GM19351 (cell line): ENCODE results near the gene RNASE13.

Experiments
- ATAC-seq: cut with Tn5 transposase; IDR thresholded peaks from one replicate; pipeline ENCODE4 v1.9.1; 2021; ENCODE audit warnings: mild to moderate bottlenecking, moderate library complexity; ENCODE audit not compliant: unreplicated experiment

RNASE13 gene

DNA sequence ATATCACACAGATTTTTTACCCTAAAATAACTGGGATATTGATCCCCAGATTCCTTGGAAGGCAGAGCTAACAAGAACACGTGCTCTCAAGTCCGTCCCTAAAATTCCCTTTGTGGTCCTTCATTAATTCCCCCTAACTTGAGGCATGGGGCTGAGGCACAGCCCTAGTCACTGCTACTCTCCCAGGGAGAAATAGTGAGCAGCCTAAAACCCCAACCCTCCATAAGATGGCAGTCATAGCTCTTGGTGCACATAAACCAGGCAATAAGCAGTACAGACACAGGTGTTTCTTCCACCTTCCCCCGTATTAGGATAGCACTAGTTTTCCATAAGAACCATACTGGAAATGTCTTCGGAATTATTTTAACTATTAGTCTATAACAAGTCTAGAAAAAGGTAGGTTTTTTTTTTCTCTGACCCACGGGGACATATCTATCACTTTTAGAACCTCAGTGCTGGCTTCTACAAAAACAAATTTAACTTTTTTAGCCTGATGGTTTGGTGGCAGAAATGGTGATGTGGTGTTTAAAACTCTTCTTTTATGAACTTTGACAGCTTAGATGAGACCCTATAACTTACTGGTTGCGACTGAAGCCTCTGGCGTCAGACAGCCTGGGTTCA is 32.4 kb upstream of the RNASE13 start:
- ATAC-seq: no peak

DNA sequence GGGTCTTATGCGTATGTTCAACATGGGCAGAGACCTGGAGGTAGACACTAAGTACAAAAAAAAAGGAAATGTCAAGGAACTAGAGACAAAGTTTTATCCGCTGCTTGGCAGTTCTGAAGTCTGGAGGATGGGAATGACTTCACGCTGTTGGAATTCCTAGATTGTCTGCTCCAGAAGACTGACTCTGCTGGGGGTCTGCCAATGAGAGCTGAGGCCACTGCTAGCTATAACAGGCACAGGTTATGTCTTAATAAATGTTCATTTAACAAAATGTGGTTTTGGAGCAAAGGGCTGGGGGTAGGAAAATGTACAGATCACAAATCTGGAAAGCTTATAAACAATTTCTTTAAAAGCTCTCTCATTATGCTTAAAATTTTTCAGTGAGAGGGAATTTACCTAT is 28.9 kb upstream of the RNASE13 start:
- no peak for ATAC-seq

DNA sequence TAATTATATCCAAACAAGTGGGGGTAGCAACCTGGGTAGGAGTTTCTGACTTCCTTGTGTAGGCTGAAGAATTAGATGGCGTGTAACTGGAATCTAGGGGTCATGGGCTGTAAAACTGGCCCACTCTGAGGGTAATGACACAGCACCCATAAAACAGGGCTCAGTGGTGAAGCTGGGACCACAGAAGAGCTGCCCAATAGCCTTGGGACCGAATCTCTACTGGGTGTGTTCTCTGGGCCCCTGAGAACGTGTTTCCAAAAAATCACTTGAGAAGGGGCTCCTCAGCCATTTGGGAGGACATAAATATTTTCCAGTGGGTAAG is 26.7 kb upstream of the RNASE13 start:
- ATAC-seq: no peak

DNA sequence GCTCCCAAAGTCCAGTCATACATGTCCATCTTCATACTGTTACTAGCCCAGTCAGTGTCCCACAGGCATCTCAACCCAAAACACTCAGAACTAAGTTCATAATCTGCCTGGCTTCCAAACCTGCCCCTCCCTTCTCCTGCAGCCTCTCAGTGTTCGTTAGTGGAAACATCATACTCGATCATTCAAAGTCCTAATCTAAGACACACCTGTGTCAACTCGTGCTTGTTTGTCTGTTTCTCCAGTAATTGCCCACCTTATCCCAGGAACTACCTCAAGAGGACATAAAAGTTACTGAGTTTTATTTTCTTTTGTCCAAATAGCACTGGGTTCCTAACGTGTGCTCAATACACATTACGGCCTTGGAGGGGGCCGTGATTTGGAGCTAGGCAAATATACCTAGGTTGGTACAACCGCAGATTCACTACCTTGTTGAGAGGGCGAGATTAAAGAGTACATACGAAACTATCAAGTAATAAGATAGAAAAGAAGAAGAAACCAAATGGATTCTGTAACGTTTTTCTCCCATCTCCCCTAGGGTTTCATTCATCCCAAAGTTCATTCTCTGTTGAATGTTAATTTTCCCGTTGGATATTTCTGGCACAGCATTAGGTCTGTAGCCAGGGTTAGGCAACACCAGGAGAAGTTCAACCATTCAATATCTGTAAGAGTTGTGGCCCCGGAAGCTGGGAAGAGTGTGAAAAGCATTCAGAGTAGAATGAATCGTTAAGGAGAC is 26.2 kb upstream of the RNASE13 start:
- ATAC-seq: no peak

DNA sequence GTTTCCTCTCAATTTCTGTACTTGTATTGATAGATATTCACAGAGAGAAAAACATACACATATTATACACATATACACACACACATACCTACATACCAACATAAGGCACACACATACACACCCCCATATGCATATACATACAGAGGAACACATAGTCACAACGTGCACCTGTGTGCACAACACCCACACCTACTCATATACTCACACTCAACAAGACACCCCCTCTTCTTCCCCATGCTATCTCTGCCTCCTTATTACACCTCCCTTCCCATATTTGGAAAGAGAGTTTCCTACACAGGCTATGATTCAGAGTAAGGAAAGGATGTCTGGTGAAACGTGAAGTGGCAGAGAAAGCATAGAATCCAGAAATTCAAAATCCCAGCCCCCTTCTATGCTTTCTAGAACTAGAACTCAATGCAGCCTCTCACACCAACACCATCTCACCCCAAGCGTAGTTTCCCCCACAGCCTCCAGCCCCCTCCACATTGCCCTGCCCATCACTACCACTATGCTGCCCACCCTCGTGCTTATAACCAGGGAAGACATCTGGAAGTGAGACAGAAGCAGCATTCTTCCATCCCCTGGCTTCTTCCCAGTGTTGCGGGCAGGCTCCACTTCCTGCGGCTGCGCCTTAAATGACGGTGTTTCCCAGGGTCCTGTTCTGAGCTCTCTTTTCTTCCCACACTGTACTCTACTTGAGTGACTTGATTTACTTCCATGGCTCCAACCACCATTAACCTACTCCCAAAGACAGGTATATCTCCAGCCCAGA is 25.4 kb upstream of the RNASE13 start:
- no peak for ATAC-seq

DNA sequence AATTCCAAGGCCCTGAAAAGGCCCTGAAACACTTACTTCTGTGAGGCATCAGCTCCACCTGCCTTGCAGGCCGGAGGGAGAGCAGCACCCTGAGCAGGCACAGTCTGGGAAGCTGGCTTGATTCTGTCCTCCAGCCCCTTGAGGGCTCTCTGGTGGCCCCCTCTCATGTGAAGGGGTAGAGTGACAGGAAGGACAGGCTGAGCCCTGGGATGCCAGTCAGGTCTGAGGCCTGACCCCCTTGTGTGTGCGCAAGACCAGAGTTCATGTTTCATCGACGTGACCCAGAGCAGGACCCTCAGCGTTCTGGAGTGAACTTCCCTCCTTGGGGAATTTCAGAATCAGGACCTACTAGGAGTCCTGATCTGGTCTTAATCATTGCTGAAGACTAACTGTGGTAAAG is 24.3 kb upstream of the RNASE13 start:
- ATAC-seq: no peak

DNA sequence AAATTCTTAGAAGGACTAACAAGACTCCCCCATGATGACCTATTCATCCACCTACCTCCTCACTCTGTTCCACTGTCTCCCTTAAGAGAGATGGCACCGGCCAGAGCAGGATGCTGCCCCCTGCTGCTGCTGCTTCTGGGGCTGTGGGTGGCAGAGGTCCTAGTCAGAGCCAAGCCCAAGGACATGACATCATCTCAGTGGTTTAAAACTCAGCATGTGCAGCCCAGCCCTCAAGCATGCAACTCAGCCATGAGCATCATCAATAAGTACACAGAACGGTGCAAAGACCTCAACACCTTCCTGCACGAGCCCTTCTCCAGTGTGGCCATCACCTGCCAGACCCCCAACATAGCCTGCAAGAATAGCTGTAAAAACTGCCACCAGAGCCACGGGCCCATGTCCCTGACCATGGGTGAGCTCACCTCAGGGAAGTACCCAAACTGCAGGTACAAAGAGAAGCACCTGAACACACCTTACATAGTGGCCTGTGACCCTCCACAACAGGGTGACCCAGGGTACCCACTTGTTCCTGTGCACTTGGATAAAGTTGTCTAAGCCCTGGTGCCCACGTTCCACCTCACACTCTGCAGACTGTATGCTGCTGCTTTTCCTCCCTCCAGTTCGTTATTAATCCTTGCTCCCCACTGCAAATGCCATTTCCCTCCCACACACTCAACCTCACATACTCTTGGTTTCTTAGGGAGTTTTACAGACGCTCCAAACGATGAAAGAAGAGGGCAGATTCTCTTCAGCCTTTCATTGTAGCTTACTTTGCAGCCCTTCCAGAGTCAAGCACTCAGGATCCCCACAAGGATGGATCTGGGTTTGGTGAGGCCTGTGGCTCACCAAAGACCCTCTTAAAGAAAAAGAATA is 23.4 kb upstream of the RNASE13 start, which contains the start of gene RNASE8:
Gene RNASE8, plus strand, starts transcription at position 20 of the 873 bp plus-strand sequence. Its CDS starts 71 bp downstream, at position 91.
- no peak for ATAC-seq

DNA sequence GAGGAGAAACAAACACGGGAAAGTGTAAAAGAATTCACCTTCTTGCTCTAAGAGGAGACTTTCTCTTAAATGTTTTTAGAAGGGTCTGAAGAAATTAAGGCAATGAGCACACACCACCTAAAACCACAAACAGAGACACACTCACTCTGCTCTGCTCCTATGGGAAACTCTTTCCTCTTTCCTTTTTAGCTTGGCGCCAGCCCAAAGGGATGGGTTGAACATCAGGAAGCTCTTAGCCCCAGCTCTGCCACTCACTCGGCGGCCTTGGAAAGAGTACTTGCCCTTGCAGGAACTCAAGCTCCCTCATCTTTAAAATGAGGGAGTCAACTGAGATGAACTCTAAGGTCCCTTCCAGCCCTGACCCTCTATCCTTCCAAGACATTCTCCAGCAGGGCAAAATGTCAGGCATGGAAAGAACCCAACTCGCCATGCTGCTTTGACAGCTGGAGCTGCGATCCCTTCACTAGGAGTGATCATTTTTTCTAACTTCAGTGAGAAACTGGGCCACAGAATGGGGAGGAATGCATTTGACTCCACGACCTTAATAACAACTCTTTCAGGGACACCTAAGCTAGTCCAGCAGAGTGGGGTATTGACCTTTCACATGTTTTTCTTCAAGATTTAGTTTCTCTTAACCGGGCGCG is 22.0 kb upstream of the RNASE13 start:
- ATAC-seq: no peak

DNA sequence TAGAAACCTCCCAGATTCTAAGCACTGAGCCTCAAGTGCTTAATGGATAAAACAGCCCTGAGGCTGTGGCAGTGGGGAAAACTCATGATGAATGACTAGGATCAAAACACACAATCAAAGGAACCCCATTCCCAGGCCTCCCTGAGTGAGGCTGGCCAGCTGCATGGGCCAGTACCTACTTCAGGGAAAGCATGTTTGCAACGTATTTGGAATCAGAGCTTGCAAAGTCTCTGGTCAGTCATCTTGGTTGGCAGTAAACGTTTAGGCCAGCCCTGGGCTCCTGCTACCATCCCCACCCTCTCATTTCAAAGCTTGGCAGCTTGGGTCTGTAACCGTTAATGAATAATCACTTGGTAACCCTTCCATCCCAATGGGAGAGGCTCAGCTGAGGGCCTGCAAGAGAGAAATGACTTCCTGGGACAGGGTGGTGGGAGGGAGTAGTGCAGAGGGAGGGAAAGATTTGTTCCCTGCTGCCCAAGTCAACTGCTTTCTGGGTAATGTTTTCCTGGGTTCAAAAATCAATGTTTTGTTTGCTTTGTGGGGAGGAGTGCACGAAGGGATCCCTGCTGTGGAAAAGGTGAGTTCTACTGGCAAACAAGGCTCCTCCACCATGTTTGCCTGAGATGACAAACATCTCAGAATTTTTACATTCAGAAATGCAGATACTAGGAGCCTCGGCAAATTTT is 21.0 kb upstream of the RNASE13 start:
- ATAC-seq: no peak

DNA sequence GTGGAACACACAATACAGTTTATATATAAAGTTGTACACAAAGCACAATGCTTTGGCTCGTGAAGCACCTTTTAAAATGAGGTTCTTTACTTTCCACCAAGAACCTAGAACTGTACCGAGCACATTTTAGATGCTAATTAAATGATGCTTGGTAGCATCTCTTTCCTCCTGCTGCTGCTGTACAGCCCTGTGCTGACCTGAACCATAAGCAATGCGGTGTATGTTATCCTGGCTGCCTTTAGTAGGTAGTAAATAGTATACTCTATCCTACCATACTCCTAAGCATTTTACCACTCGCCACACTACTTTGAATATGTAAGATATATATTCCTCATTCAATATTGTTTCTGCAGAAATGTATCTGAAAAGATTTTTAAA is 20.1 kb upstream of the RNASE13 start:
- ATAC-seq: no peak

DNA sequence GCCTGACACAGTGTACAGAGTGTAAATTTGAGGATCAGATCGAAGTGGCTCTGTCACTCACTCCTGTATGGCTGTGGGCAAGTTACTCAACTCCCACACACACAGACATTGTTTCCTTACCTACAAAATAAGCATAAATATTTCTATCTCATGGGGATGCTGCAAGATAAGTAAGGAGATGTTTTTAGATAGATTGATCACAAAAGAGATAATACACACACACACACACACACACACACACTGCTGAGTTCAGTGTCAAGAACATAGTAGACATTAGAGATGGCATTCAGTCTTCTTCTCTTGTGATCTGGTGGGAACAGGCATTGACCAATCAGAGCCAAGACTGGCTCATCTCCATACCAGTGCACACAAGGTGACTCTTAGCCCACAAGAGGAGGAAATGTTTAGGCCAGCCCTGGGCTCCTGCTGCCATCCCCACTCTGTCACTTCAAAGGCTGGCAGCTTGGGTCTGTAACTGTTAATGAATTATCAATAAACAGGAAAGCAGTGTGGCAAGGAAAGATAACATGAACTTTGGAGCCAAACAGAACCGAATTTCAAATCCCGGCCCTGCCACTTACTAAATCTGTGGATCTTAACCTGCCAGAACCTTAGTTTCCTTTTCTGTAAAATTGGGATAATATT is 19.6 kb upstream of the RNASE13 start:
- no peak for ATAC-seq

DNA sequence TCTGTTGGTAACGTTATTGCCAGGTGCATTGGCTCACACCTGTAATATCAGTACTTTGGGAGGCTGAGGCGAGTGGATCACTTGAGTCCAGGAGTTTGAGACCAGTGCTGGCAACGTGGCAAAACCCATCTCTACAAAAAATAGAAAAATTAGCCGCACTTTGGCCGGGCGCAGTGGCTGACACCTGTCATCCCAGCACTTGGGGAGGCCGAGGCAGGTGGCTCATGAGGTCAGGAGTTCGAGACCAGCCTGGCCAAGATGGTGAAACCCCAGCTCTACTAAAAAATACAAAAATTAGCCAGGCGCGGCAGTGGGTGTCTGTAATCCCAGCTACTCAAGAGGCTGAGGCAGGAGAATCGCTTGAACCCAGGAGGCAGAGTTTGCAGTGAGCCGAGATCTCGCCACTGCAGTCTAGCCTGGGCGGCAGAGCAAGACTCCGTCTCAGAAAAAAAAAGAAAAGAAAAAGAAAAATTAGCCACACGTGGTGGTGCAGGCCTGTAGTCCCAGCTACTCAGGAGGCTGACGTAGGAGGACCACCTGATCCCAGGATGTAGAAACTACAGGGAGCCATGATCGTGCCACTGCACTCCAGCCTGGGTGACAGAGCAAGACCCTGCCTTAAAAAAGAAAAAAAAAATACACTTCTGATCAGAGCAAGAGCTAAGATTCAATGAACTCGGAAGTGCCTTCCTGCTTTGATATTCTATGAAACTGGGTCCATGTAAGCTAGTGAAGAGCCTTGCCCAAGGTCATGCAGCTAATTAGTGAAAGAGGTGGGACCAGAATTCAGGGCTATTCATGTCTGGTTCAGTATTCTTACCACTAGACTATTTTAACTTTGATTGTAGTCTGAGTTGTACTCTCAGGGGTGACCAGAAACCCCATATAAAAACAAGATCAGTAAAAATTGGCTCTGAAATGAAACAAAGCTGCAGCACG is 18.8 kb upstream of the RNASE13 start:
- ATAC-seq: no peak

DNA sequence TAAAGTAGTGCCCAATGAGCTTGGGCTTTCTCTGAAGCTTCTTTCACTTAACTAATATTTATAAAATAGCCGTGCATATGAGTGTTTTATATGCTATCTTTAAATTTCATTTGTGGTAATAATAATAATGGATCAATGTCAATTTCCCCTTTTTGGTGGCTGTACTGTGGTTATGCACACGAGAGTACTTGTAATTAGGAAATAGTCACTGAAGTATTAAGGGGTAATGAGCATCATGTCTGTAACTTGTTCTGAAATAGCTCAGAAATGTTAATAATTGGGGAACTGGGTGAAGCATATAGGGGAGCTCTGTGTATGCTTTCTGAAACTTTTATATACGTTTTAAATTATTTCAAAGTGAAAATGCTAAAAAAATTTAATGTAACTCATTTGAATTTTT is 16.0 kb upstream of the RNASE13 start:
- ATAC-seq: no peak

DNA sequence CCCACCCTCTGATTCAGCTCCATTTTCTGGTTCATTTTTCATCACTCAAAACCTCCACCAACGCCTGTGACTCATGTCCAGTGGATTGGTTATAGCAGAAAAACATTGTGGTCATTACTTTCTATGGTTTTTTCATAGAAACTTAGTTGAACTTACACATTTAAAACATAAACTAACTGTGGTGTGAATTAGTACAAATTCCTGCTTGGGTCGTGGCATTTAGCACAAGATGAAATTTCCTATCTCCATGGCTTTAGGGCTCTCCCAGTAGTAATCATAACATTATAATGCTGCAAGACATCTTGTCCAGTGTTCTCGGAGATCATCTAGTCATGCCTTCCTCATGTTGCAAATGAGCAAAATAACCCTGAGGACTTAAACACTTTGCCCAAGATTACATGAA is 14.7 kb upstream of the RNASE13 start:
- no peak for ATAC-seq

DNA sequence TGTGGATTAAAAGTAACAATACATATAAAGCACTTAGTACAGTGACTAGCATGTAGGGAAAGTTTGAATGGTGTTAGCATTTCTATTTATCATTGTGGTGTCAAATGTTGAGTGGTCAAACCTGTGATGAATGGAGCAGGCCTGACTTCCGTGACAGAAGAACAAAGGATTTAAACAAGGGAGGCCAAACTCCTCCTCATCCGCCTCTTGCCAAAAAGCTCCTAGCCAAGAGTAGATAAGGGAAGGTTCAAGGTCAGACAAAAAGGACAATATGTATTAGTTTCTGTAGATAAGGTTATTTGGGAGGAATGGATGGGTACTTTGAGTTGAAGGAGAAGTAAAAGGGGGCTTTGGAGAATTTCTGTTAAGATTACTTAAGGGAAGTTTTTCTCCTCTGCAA is 14.0 kb upstream of the RNASE13 start:
- no peak for ATAC-seq

DNA sequence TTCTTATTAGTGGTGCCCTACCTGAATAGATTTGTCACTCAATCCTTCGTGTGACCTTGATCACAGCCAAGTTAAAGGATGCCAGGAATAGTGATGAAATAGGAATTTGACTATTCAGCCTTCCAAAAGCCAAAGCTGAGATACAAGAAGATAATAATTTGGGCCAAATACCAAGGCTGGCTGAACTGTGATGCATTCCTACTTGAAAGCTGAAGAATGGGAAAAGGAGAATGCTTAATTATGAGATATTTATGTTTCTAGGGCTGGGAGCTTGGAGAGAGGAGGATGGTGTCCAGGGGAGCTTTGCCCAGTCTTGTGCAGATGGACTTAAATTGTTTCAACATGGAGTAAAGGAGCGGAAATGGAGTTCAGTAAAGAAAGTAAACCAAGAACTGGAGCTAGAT is 12.8 kb upstream of the RNASE13 start:
- no peak for ATAC-seq

DNA sequence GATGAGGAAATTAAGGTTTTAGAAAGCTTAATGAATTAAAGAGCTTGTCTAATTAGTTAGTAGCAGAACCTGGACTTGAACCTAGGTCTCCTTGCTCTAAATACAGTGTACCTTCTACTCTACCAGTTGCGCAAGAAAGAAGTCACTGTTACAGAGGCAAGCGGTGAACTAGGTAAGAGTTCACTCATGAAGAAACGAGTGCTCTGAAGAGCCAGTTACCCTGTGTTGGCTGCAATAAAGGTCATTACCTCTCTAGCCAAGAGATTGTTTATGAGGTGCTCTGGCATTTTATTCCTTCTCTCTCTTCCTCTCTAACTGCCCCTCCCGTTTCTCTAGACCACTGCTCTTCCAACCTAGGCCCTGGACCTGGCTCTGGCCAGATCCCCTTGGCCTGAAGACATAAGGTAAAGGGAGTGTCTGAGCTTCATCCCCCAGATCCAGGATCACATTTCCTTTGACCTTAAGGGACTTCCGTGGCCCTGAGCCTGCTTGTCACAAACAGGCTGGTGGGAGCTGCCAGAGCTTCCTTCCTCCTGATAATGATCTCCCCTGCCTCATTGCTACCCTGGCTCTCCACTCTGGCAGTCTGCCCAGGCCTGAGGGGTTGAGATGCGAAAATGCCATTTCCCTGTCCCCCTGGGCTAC is 9.5 kb upstream of the RNASE13 start:
- no peak for ATAC-seq

DNA sequence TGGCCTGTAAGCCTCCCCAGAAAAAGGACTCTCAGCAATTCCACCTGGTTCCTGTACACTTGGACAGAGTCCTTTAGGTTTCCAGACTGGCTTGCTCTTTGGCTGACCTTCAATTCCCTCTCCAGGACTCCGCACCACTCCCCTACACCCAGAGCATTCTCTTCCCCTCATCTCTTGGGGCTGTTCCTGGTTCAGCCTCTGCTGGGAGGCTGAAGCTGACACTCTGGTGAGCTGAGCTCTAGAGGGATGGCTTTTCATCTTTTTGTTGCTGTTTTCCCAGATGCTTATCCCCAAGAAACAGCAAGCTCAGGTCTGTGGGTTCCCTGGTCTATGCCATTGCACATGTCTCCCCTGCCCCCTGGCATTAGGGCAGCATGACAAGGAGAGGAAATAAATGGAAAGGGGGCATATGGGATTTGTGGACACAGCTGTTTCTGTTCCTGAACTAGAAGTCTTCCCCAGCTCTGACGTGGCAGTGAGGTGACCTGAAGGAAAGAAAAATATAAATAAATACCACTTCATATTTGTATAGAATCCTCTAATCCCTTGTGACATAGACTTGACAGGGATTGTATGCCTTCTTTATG is 8.9 kb upstream of the RNASE13 start:
- ATAC-seq: no peak
